H4 (cell line): ENCODE results near the gene SMAD2. TPM values are rescaled to one million over a fixed set of nuclear protein-coding genes. Genes with fewer than 3 reads are reported as not detected.
A peak's percentile ranks its signal among the peaks of the same experiment; 100 is the strongest.
"Not testable (repeated sequence)": the region's sequence is repeated elsewhere in the genome, so short reads cannot be mapped to it uniquely, and the experiment has no call there.

Experiments
- DNase-seq: peaks from one replicate; pipeline ENCODE4 v3.0.0-alpha.2; 2015; ENCODE audit warnings: low spot score
- total RNA-seq: library from RNA; depleted of rRNA; stranded (reverse); fragments of >200 nt; shearing (Covaris generic); gene quantifications from 2 replicates; pipeline ENCODE4 v1.2.3, GENCODE V29; 2014; rRNA removed

The SMAD2 gene
- total RNA-seq: 102 and 113 TPM in 2 replicates

GRCh38 chr18:47930199-47930930 is at the start of gene SMAD2:
Gene SMAD2, minus strand, starts transcription at chr18:47930659. Its CDS starts 33,903 bp downstream, at chr18:47896756.
- peak; percentile 57 for DNase-seq

GRCh38 chr18:47979611-47980200 is 49.2 kb upstream of the SMAD2 start:
- no peak for DNase-seq

GRCh38 chr18:47978603-47979002 is 48.1 kb upstream of the SMAD2 start:
- no peak for DNase-seq

GRCh38 chr18:47978141-47978540 is 47.7 kb upstream of the SMAD2 start:
- DNase-seq: no peak

- no peak for DNase-seq
These were observed 45.2 kb upstream of the SMAD2 start for GRCh38 chr18:47975701-47976100.

- no peak for DNase-seq
These were observed 44.6 kb upstream of the SMAD2 start for GRCh38 chr18:47975105-47975504.

- DNase-seq: no peak
These were observed 40.4 kb upstream of the SMAD2 start for GRCh38 chr18:47970664-47971531.

GRCh38 chr18:47969816-47970215 is 39.4 kb upstream of the SMAD2 start:
- DNase-seq: peak; percentile 80

- no peak for DNase-seq
These were observed 38.3 kb upstream of the SMAD2 start for GRCh38 chr18:47968721-47969120.

- DNase-seq: peak; percentile 28
These were observed 37.7 kb upstream of the SMAD2 start for GRCh38 chr18:47968006-47968676.

GRCh38 chr18:47964053-47964452 is 33.6 kb upstream of the SMAD2 start:
- DNase-seq: no peak

- not testable (repeated sequence) for DNase-seq
These were observed 30.5 kb upstream of the SMAD2 start for GRCh38 chr18:47961003-47961402.

- DNase-seq: peak; percentile 84
These were observed 23.0 kb upstream of the SMAD2 start for GRCh38 chr18:47953471-47953931.

- DNase-seq: no peak
These were observed 20.1 kb upstream of the SMAD2 start for GRCh38 chr18:47950511-47950910.

GRCh38 chr18:47949202-47949601 is 18.7 kb upstream of the SMAD2 start:
- DNase-seq: no peak

- DNase-seq: no peak
These were observed 16.4 kb upstream of the SMAD2 start for GRCh38 chr18:47946889-47947288.

- peak; percentile 79 for DNase-seq
These were observed 14.8 kb upstream of the SMAD2 start for GRCh38 chr18:47944972-47945852.

GRCh38 chr18:47936952-47937351 is 6.5 kb upstream of the SMAD2 start:
- no peak for DNase-seq

- no peak for DNase-seq
These were observed 5.0 kb upstream of the SMAD2 start for GRCh38 chr18:47935321-47936055.

GRCh38 chr18:47932603-47933002 is 2.1 kb upstream of the SMAD2 start:
- DNase-seq: no peak
